Caco-2 (cell line): ENCODE measurements around the gene DUXA. TPM values are rescaled to one million over a fixed set of nuclear protein-coding genes. Genes with fewer than 3 reads are reported as not detected.
"Not testable (repeated sequence)": the region's sequence is repeated elsewhere in the genome, so short reads cannot be mapped to it uniquely, and the experiment has no call there.

Source experiments
- BruUV-seq: library from RNA; stranded (reverse); fragments of 400-500 nt; replicated peaks from 2 replicates; lab custom pipeline; 2021; lab: Mats Ljungman, UMichigan
- CTCF ChIA-PET: fragments of 300-600 bp; sonication (Branson Sonifier 250); formaldehyde crosslinking; loops from one replicate; lab custom pipeline; 2022; ENCODE audit warnings: antibody characterized with exemption; lab: Charles Lee
- POLR2A ChIA-PET: fragments of 300-600 bp; sonication (Branson Sonifier 250); formaldehyde crosslinking; loops from one replicate; lab custom pipeline; 2022; ENCODE audit warnings: antibody characterized with exemption; lab: Charles Lee
- DNase-seq, 2 experiments: peaks; one replicate each; pipeline versions ENCODE4 v3.0.0 to v3.0.0-alpha.2; 2020 to 2022
- H3K27me3 ChIP-seq: replicated peaks from 2 replicates; pipeline ENCODE4 v1.6.0; 2011; ENCODE audit warnings: low read length; ENCODE audit not compliant: control insufficient read depth, insufficient read depth
- H3K36me3 ChIP-seq: 2 replicates; pipeline ENCODE4 v1.5.1; 2011; ENCODE audit warnings: low read length; ENCODE audit not compliant: control insufficient read depth, insufficient read depth
- H3K4me1 ChIP-seq: fragments of 250-450 bp; sonication (Bioruptor Pico); 2 replicates; pipeline ENCODE4 v1.5.1; 2020; ENCODE audit warnings: mild to moderate bottlenecking
- H3K4me3 ChIP-seq: 2 replicates; pipeline ENCODE4 v1.5.1; 2011; ENCODE audit warnings: low read depth, mild to moderate bottlenecking, control low read depth, low read length
- H3K9me3 ChIP-seq: fragments of 250-450 bp; sonication (Bioruptor Pico); 2 replicates; pipeline ENCODE4 v1.5.1; 2020; ENCODE audit warnings: mild to moderate bottlenecking, moderate library complexity
- H3K27ac Mint-ChIP-seq: one replicate; pipeline ENCODE4 v1.8.0; 2022; ENCODE audit warnings: mixed read lengths; ENCODE audit not compliant: unreplicated experiment
- H3K27me3 Mint-ChIP-seq: one replicate; pipeline ENCODE4 v1.8.0; 2022; ENCODE audit warnings: mixed read lengths; ENCODE audit not compliant: insufficient read depth, unreplicated experiment
- H3K36me3 Mint-ChIP-seq: one replicate; pipeline ENCODE4 v1.8.0; 2022; ENCODE audit warnings: mild to moderate bottlenecking, mixed read lengths; ENCODE audit not compliant: insufficient read depth, unreplicated experiment
- H3K4me1 Mint-ChIP-seq: one replicate; pipeline ENCODE4 v1.8.0; 2022; ENCODE audit warnings: low read depth, mixed read lengths; ENCODE audit not compliant: unreplicated experiment
- H3K4me3 Mint-ChIP-seq: one replicate; pipeline ENCODE4 v1.8.0; 2022; ENCODE audit warnings: mild to moderate bottlenecking, moderate library complexity, mixed read lengths; ENCODE audit not compliant: unreplicated experiment
- H3K9me3 Mint-ChIP-seq: one replicate; pipeline ENCODE4 v1.8.0; 2022; ENCODE audit warnings: mixed read lengths; ENCODE audit not compliant: unreplicated experiment
- intact Hi-C: fragments of 100-400 bp; cut with micrococcal nuclease; formaldehyde crosslinking; loops from one replicate; pipeline ENCODE4 v1.10.0; 2022; ENCODE audit not compliant: unreplicated experiment
- total RNA-seq: library from RNA; stranded (reverse); gene quantifications from 2 replicates; pipeline ENCODE4 v1.2.3, GENCODE V29; 2022
- TF ChIP-seq, protein P1 (sequence below), 2 experiments: fragments of 200-600 bp in 1 of 2; IDR thresholded peaks; 1 replicate in 1 of 2; 2 replicates in 1 of 2; pipeline versions ENCODE4 v1.5.1 to v1.8.0; 2011 to 2022; ENCODE audit warnings: antibody characterized with exemption in 1 of 2, control low read depth in 1 of 2, inconsistent platforms in 1 of 2, low read depth in 1 of 2, low read length in 1 of 2, mild to moderate bottlenecking in 1 of 2, moderate library complexity in 1 of 2; ENCODE audit not compliant: insufficient read depth in 1 of 2, severe bottlenecking in 1 of 2, unreplicated experiment in 1 of 2

DUXA gene
- total RNA-seq, 1 experiment from 2014 or later, result not detected

GRCh38 chr19:57152921-57153320 is 14.4 kb downstream of the DUXA start:
- H3K27me3 ChIP-seq, result no peaks in the 10 kb centered on the region
- Mint-ChIP-seq H3K27me3 (no peaks in the 10 kb centered on the region), H3K9me3 (peaks cover 24% of the 10 kb centered on the region), H3K27ac (no peak overlapping the region), H3K4me1 (no peaks in the 10 kb centered on the region), H3K4me3 (no peak overlapping the region), H3K36me3 (no peaks in the 10 kb centered on the region)
- intact Hi-C loops, result no loop called here
- no peaks in the 10 kb centered on the region for H3K4me1 ChIP-seq
- TF ChIP-seq, protein P1, sequence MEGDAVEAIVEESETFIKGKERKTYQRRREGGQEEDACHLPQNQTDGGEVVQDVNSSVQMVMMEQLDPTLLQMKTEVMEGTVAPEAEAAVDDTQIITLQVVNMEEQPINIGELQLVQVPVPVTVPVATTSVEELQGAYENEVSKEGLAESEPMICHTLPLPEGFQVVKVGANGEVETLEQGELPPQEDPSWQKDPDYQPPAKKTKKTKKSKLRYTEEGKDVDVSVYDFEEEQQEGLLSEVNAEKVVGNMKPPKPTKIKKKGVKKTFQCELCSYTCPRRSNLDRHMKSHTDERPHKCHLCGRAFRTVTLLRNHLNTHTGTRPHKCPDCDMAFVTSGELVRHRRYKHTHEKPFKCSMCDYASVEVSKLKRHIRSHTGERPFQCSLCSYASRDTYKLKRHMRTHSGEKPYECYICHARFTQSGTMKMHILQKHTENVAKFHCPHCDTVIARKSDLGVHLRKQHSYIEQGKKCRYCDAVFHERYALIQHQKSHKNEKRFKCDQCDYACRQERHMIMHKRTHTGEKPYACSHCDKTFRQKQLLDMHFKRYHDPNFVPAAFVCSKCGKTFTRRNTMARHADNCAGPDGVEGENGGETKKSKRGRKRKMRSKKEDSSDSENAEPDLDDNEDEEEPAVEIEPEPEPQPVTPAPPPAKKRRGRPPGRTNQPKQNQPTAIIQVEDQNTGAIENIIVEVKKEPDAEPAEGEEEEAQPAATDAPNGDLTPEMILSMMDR (IDR thresholded peaks at IDR 0.05; ENCODE audit: insufficient read depth in 1 of 2, low read depth in 1 of 2, low read length in 1 of 2, severe bottlenecking in 1 of 2, unreplicated experiment in 1 of 2), result no peak
- H3K4me3 ChIP-seq, result no peak overlapping the region
- no peak for DNase-seq
- ChIA-PET POLR2A (no interaction called here), CTCF (no interaction called here)
- no peaks in the 10 kb centered on the region; the same call in 1 of the 2 replicates for H3K9me3 ChIP-seq
- BruUV-seq, result no TSS peak
- H3K36me3 ChIP-seq, result no peaks in the 10 kb centered on the region

GRCh38 chr19:57141699-57142098 is 25.6 kb downstream of the DUXA start:
- intact Hi-C loops, result no loop called here
- Histone ChIP-seq H3K27me3 (no peaks in the 10 kb centered on the region), H3K36me3 (no peaks in the 10 kb centered on the region), H3K4me3 (no peak overlapping the region), H3K9me3 (peaks cover 4% of the 10 kb centered on the region; the same call in 1 of the 2 replicates), H3K4me1 (no peaks in the 10 kb centered on the region)
- ChIA-PET CTCF (no interaction called here), POLR2A (no interaction called here)
- Mint-ChIP-seq H3K4me1 (no peaks in the 10 kb centered on the region), H3K27me3 (no peaks in the 10 kb centered on the region), H3K4me3 (no peak overlapping the region), H3K27ac (no peak overlapping the region), H3K36me3 (no peaks in the 10 kb centered on the region), H3K9me3 (peaks cover 38% of the 10 kb centered on the region)
- DNase-seq, result no peak
- no TSS peak for BruUV-seq
- TF ChIP-seq, protein P1 (IDR thresholded peaks at IDR 0.05; ENCODE audit: insufficient read depth in 1 of 2, low read depth in 1 of 2, low read length in 1 of 2, severe bottlenecking in 1 of 2, unreplicated experiment in 1 of 2), result no peak

GRCh38 chr19:57135797-57136196 is 31.5 kb downstream of the DUXA start:
- ChIA-PET CTCF (no interaction called here), POLR2A (no interaction called here)
- Mint-ChIP-seq H3K4me1 (no peaks in the 10 kb centered on the region), H3K36me3 (no peaks in the 10 kb centered on the region), H3K27ac (no peak overlapping the region), H3K27me3 (no peaks in the 10 kb centered on the region), H3K4me3 (no peak overlapping the region), H3K9me3 (peaks cover 42% of the 10 kb centered on the region)
- Histone ChIP-seq H3K4me1 (no peaks in the 10 kb centered on the region), H3K27me3 (no peaks in the 10 kb centered on the region), H3K9me3 (peaks cover 7% of the 10 kb centered on the region; the same call in 1 of the 2 replicates), H3K4me3 (no peak overlapping the region), H3K36me3 (no peaks in the 10 kb centered on the region)
- BruUV-seq, result no TSS peak
- intact Hi-C loops, result no loop called here
- TF ChIP-seq, protein P1 (IDR thresholded peaks at IDR 0.05; ENCODE audit: insufficient read depth in 1 of 2, low read depth in 1 of 2, low read length in 1 of 2, severe bottlenecking in 1 of 2, unreplicated experiment in 1 of 2), result no peak
- no peak for DNase-seq

DNA sequence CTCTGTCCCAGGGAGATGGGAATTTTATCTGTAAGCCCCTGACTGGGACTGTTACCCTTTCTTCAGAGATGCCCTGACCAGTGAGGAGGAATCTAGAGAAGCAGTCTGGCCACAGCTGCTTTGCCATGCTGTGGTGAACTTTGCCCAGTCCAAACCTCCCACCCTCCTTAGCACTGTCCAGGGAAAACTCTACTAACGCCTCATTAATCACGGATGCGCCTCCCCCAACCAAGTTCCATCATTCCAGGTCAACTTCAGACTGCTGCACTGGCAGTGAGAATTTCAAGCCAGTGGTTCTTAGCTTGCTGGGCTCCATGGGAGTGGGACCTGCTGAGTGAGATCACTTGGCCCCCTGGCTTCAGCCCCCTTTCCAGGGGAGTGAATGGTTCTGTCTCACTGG is 39.9 kb downstream of the DUXA start:
- H3K36me3 ChIP-seq, H3K4me1 Mint-ChIP-seq, H3K27me3 ChIP-seq, BruUV-seq, CTCF ChIA-PET, DNase-seq, H3K4me3 Mint-ChIP-seq, POLR2A ChIA-PET, H3K36me3 Mint-ChIP-seq, H3K27me3 Mint-ChIP-seq, H3K4me3 ChIP-seq, H3K4me1 ChIP-seq, H3K27ac Mint-ChIP-seq, H3K9me3 ChIP-seq, intact Hi-C loops: not testable (repeated sequence)
- H3K9me3 Mint-ChIP-seq, result peaks cover 16% of the 10 kb centered on the region
